ENCODE results near the gene TAF11L6.
"Not testable (repeated sequence)": the region's sequence is repeated elsewhere in the genome, so short reads cannot be mapped to it uniquely, and the experiment has no call there.

TAF11L6 gene

DNA sequence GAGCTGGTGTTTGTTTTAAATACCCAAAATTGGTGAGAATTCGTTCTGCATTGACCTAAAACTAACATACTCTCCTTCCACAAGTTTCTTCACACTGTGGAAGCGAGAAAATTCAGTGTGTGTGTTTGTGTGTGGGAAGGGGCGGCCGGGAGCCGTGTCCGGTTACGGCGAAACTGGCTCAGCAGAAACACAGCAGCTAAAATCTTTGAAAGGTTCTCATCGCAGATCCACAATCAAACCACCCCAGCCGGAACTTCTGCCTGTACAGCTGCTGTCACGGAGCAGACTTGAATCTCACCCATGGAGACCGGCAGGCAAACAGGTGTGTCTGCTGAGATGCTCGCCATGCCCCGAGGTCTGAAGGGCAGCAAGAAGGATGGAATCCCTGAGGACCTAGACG, at the start of gene TAF11L6:
Gene TAF11L6 (plus strand): TSS at position 301 of the 400 bp plus-strand sequence.
- DNase-seq: not testable (repeated sequence)

DNA sequence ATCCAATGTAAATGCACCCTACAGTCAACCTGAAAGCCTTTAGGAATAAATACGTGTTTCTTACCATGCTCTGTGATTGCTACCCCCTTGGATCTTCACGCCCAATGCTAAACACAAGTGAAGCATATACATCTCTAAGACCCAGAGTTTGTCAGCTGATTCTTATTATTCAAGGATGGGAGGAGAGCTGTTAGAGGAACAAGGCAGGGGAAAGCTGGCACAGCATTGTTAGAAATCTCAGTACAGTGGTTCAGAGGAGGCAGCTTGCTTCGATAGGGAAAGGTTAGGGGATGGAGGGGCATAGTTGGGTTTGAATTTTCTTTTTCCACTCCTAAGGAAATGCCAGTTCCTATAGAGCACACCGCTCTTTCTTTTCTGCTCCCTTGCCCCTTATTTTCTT, 47.1 kb upstream of the TAF11L6 start:
- DNase-seq: peak in 1 of 2 experiments; percentile 24

DNA sequence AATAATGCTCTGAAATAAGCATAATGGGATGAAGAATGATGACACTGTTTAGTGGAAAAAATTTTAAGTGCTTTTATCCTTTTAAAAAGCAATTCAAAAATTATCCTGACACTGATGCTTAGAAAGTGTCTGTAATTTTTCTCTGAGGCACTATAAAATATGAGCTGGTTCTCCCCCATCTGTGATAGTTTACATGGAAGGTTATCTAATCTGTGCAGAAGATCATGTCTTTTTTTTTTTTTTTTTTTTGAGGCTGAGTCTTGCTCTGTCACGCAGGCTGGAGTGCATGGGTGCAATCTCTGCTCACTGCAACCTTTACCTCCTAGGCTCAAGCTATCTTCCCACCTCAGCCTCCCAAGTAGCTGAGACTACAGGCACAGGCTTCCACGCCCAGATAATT, 45.7 kb upstream of the TAF11L6 start:
- no peak for DNase-seq

DNA sequence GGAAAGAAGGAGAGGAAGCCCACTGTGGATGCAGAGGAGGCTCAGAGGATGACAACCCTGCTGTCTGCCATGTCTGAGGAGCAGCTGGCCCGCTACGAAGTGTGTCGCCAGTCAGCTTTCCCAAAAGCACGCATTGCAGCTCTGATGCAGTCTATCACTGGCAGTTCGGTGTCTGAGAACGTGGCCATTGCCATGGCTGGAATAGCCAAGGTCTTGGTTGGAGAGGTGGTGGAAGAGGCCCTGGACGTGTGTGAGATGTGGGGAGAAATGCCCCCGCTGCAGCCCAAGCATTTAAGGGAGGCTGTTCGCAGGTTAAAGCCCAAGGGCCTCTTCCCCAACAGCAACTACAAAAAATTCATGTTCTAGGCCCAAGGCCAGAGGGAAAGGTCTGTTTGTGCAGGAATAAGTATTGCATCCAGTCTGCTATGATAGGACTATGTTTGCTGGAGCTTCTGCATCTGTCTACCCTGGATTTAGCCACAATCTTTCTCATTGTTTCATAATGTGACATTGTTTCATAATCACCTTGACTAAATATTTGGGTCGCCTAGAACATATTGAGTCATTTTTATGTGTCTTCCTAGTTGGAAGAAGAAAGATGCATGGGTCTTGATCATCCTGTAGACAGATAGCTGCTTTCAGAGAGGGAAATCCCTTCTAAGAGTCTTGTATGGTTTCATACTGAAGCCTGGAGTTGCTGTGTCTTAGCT, 41.9 kb upstream of the TAF11L6 start:
- DNase-seq: not testable (repeated sequence)

DNA sequence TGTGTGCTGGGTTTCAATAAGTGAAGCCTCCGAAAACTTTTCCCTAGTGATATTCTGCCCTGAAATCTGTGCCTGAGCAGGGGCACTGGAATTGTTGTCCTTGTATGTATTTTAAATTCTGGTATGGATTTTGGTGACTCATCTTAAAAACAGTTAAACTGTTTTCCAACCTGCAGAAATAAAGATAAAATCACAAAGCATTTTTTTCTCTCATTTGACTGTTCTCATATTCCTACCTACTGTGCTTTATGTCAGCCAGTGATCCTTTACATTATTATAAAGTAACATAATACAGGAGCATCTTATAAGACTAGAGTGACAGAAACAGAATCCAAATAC, 41.3 kb upstream of the TAF11L6 start:
- no peak for DNase-seq

DNA sequence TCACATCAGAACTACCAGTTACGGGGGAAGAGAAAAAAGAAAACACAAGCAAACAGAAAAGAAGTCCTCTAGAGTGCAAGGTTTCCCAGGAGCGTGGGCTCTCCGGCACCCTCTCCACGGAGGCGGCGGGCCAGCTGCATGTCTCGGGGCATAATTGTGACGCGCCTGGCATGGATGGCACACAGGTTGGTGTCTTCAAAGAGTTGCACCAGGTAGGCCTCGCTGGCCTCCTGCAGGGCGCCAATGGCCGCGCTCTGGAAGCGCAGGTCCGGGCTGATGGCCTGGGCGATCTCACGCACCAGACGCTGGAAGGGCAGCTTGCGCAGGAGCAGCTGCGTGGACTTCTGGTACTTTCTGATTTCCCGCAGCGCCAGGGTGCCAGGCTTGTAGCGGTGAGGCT, 37.2 kb upstream of the TAF11L6 start:
- DNase-seq: not testable (repeated sequence)

GRCh38 chr5:17492770-17493169, 35.7 kb upstream of the TAF11L6 start:
- DNase-seq: no peak

DNA sequence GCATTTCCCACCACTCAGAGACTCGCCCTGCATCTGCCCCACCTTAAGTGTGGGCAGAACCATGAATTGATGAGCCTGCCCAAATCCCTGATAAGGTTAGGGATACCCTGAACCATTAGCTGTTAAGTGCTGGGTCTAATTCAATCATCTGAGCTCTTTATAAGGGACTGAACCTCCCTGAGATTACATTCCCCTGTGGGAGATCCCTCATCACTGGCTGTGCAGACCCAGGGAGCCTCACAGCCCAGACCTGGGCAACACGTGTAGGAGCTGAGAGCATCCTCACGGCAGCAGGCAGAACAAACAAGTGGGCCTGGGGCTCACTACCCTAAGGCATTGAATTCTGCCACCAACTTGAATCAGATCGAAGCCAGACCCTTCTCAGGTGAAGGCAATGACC, 31.0 kb upstream of the TAF11L6 start:
- DNase-seq: no peak

GRCh38 chr5:17497931-17498330, 30.5 kb upstream of the TAF11L6 start, which contains the start of gene TAF11L2:
Gene TAF11L2 (plus strand): TSS chr5:17498231.
- DNase-seq: not testable (repeated sequence)

- no peak for DNase-seq
These were observed 16.6 kb upstream of the TAF11L6 start for GRCh38 chr5:17511775-17512325.

GRCh38 chr5:17517526-17517925, 10.9 kb upstream of the TAF11L6 start:
- DNase-seq: not testable (repeated sequence)

DNA sequence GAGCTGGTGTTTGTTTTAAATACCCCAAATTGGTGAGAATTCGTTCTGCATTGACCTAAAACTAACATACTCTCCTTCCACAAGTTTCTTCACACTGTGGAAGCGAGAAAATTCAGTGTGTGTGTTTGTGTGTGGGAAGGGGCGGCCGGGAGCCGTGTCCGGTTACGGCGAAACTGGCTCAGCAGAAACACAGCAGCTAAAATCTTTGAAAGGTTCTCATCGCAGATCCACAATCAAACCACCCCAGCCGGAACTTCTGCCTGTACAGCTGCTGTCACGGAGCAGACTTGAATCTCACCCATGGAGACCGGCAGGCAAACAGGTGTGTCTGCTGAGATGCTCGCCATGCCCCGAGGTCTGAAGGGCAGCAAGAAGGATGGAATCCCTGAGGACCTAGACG, 10.4 kb upstream of the TAF11L6 start, which contains the start of gene TAF11L3:
Gene TAF11L3 (plus strand): TSS at position 301 of the 400 bp plus-strand sequence.
- DNase-seq: not testable (repeated sequence)

- DNase-seq: not testable (repeated sequence)
These were observed 9.0 kb upstream of the TAF11L6 start for GRCh38 chr5:17519508-17519907.

DNA sequence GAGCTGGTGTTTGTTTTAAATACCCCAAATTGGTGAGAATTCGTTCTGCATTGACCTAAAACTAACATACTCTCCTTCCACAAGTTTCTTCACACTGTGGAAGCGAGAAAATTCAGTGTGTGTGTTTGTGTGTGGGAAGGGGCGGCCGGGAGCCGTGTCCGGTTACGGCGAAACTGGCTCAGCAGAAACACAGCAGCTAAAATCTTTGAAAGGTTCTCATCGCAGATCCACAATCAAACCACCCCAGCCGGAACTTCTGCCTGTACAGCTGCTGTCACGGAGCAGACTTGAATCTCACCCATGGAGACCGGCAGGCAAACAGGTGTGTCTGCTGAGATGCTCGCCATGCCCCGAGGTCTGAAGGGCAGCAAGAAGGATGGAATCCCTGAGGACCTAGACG, 7.0 kb upstream of the TAF11L6 start, which contains the start of gene TAF11L4:
Gene TAF11L4 (plus strand): TSS at position 301 of the 400 bp plus-strand sequence.
- not testable (repeated sequence) for DNase-seq

- not testable (repeated sequence) for DNase-seq
These were observed 3.5 kb upstream of the TAF11L6 start, which contains the start of gene TAF11L5 for GRCh38 chr5:17524935-17525334. Gene TAF11L5 (plus strand): TSS chr5:17525235.

- DNase-seq: not testable (repeated sequence)
These were observed 2.0 kb upstream of the TAF11L6 start for GRCh38 chr5:17526504-17526903.

Measured in NCI-H446 (cell line).